HG02973 (cell line): ENCODE data around the gene SVIL.
"Not testable (repeated sequence)": the region's sequence is repeated elsewhere in the genome, so short reads cannot be mapped to it uniquely, and the experiment has no call there.

Experiments used
- ATAC-seq: cut with Tn5 transposase; IDR thresholded peaks from one replicate; pipeline ENCODE4 v1.9.1; 2021; ENCODE audit warnings: moderate library complexity; ENCODE audit not compliant: unreplicated experiment

Gene SVIL

GRCh38 chr10:29469481-29470354, 165.1 kb downstream of the SVIL start:
- no peak for ATAC-seq

DNA sequence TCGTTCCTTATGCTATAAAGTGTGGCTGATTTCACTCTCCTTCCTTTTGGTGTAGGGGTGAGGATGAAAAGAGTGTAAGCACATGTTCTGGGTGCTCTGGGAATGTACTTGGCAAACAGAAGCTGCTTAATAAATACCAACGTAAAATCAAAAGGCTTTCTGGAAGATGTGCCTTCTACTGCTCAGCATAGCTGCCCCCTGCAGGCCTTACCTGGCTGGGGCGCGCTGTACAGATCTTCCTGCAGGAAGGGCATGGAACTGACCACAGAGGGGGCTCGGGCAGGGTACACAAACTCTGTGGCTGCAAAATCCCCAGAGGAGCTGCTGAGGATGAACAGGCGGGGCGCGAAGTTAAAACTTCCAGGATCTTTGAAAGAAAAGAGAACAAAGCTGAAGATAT, 169.4 kb downstream of the SVIL start:
- ATAC-seq, result no peak

DNA sequence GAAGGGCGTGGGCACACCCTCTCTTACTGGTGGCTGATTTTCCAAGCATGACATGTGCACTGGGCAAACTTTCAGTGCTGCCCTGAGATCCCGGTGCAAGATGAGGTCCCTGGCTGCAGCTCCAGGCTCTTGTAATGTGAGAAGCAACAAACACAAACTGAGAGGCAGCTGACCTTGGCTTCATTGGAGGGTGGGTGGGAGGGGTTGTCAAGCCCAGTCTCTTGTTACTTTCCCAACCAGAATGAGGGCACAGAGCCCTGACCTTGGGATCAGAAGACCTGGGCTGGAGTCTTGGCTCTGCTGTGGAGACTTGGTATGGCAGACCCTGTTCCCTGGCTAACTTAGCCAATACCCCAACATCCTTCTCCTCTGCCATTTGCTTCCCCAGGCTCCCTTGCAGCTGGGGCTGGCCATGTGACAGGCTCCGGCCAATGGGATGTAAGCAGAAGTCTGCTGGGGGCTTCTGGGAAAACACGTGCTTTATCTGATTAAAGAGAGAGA, 170.1 kb downstream of the SVIL start:
- not testable (repeated sequence) for ATAC-seq

DNA sequence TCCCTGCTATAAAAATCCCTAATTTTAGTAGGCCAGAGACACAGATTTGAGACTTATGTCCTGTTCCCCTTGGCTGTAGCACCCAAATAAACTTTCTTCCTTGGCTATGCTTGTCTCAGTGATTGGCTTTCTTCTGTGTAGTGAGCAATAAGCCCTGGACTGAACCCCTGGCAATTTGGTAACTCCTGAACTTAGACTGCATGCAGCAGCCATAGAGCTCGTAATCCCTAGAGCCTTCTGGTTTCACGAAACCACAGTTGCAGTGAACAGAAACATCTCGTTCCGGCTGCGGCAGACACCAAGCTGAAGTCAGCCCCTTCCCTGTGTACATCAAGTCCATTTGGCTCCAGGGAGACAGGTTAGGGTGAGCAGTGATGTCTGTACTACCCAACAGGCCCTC, 173.7 kb downstream of the SVIL start:
- ATAC-seq, result no peak

DNA sequence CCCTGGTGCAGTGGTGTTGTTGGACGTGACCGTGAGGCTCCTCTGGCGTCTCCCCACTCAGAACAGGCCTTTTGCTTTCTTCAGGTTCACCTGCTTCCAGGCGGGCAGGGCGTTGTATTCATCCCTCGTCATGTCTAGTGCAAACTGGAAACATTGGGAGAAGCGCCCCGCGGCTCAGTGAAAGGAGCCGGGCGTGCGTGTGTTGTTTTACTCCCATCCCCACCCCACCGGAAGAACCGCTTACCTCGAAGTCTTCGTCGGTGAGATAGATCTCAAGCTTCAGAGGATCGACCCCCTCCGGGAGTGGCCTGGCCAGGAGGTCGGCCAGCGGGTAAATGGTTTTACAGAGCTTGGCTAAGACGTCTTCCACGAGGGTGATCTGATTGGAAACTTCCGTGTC, 176.6 kb downstream of the SVIL start:
- not testable (repeated sequence) for ATAC-seq

DNA sequence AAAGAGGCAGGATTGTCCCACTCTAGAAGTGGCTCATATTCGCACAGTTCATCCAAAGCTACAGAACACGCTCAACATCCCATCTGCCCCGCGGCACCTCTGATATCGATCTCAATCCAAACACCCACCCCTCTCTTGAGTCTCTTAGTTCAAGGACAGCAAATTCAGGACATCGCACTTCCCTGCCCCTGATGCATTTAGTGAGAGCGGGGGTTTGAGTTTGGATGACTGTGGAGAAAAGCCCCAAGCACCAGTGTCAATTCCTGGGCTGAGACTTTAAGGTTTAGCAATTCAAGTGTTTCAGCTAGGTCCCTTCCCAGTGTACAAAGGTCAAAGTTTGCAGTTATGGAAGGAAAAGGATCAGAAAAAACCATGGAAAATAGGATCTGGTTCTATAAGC, 179.7 kb downstream of the SVIL start:
- no peak for ATAC-seq

DNA sequence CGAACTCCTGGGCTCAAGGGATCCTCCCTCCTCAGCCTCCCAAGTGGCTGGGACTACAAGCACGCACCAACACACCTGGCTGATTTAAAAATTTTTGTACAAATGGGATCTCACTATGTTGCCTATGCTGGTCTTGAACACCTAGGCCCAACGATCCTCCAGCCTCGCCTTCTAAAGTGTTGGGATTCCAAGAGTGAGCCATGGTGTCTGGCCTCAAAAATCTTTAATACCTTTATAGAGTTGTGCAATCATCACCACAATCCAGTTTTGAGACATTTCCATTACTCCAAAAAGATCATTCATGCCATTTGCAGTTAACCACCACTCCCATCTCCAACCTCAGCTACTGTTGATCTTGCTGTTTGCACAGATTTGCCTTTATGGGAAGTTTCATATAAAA, 180.5 kb downstream of the SVIL start:
- ATAC-seq, result no peak

- ATAC-seq, result no peak
Observed at GRCh38 chr10:29452546-29452945, 182.2 kb downstream of the SVIL start.

DNA sequence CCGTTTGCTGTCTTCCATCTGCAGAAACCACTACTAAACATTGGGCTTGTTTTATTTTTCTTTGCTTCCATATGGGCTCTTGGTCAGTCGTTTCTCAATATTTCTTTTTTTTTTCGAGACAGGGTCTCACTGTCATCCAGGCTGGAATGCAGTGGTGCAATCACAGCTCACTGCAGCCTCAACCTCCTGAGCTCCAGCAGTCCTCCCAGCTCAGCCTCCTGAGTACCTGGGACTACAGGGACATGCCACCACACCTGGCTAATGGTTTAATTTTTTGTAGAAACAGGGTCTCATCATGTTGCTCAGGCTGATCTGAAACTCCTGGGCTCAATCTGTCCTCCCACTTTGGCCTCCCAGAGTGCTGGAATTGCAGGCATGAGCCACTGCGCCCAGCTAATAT, 182.8 kb downstream of the SVIL start:
- ATAC-seq, result no peak

GRCh38 chr10:29450405-29450804, 184.4 kb downstream of the SVIL start:
- ATAC-seq, result no peak

- peak; percentile 78 for ATAC-seq
Observed at GRCh38 chr10:29448756-29449592, 185.8 kb downstream of the SVIL start.

- no peak for ATAC-seq
Observed at GRCh38 chr10:29448125-29448524, 186.6 kb downstream of the SVIL start.

- ATAC-seq, result no peak
Observed at GRCh38 chr10:29446327-29446726, 188.4 kb downstream of the SVIL start.

- no peak for ATAC-seq
Observed at GRCh38 chr10:29443745-29444523, 190.8 kb downstream of the SVIL start.

- no peak for ATAC-seq
Observed at GRCh38 chr10:29440981-29441380, 193.8 kb downstream of the SVIL start.

GRCh38 chr10:29439005-29439404, 195.8 kb downstream of the SVIL start:
- ATAC-seq, result not testable (repeated sequence)

GRCh38 chr10:29438271-29438670, 196.5 kb downstream of the SVIL start:
- no peak for ATAC-seq

- no peak for ATAC-seq
Observed at GRCh38 chr10:29437871-29438270, 196.9 kb downstream of the SVIL start.

DNA sequence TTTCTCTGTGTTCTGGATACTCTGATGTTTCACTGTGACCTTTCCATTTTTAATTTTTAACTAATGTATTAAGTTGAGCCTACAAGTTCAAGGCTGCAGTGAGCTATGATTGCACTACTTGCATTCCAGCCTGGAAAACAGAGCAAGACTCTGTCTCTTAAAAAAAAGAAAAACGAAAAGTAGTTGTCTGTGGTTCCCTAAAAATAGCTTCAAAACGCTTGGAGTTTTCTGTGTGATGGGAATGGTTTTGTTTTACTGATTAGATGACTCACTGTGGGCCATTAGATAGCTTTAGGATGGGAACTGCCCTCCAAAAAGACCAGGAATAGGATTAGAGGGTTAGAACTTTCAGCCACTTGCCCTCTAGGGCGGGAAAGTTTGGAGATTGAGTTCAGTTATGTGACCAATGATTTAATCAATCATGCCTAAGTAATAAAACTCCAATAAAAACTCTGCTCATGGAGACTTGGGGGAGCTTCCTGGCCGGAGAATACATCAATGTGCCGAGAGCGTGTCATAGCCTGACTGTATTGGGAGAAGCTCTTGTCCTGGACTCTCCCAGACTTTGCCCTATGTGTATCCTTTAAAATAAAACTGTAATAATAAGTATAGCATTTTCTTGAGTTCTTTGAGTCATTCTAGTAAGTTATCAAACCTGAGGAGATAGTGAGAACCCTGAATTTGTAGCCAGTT, 198.8 kb downstream of the SVIL start:
- ATAC-seq, result no peak

- ATAC-seq, result no peak
Observed at GRCh38 chr10:29434111-29434510, 200.7 kb downstream of the SVIL start.
